Suppressor macrophage (primary cell): ENCODE data around the gene RARB.
A peak's percentile ranks its signal among the peaks of the same experiment; 100 is the strongest.

Experiments used
- DNase-seq, 4 experiments: peaks; one replicate each; pipeline ENCODE4 v3.0.0-alpha.2; 2020 to 2022

RARB gene

GRCh38 chr3:25472731-25473130, 44.7 kb downstream of the RARB start:
- DNase-seq, result no peak

- DNase-seq, result no peak
Measured at GRCh38 chr3:25473246-25473645, 45.2 kb downstream of the RARB start.

GRCh38 chr3:25474052-25474451, 46.0 kb downstream of the RARB start:
- DNase-seq, result no peak

GRCh38 chr3:25476639-25477038, 48.6 kb downstream of the RARB start:
- DNase-seq, result no peak

- DNase-seq, result no peak
Measured at GRCh38 chr3:25478211-25478757, 50.2 kb downstream of the RARB start.

- no peak for DNase-seq
Measured at GRCh38 chr3:25478964-25479726, 51.1 kb downstream of the RARB start.

GRCh38 chr3:25479727-25480010, 51.6 kb downstream of the RARB start:
- peak in 1 of 4 experiments; percentile 16 for DNase-seq

- DNase-seq, result no peak
Measured at GRCh38 chr3:25480811-25481210, 52.7 kb downstream of the RARB start.

GRCh38 chr3:25481386-25481785, 53.3 kb downstream of the RARB start:
- DNase-seq, result no peak

GRCh38 chr3:25483456-25483855, 55.4 kb downstream of the RARB start:
- DNase-seq, result no peak

- DNase-seq, result no peak
Measured at GRCh38 chr3:25485673-25486072, 57.6 kb downstream of the RARB start.

- no peak for DNase-seq
Measured at GRCh38 chr3:25486932-25487331, 58.9 kb downstream of the RARB start.

- DNase-seq, result no peak
Measured at GRCh38 chr3:25489858-25490593, 62.0 kb downstream of the RARB start.

- DNase-seq, result no peak
Measured at GRCh38 chr3:25493246-25493645, 65.2 kb downstream of the RARB start.

GRCh38 chr3:25493786-25494185, 65.7 kb downstream of the RARB start:
- DNase-seq, result no peak

- no peak for DNase-seq
Measured at GRCh38 chr3:25495304-25495703, 67.2 kb downstream of the RARB start.

GRCh38 chr3:25495726-25496253, 67.7 kb downstream of the RARB start:
- DNase-seq, result no peak

GRCh38 chr3:25497096-25497495, 69.0 kb downstream of the RARB start:
- no peak for DNase-seq

GRCh38 chr3:25500706-25501210, 72.7 kb downstream of the RARB start:
- no peak for DNase-seq

- no peak for DNase-seq
Measured at GRCh38 chr3:25502233-25502632, 74.2 kb downstream of the RARB start.

- DNase-seq, result no peak
Measured at GRCh38 chr3:25503898-25504301, 75.8 kb downstream of the RARB start.

GRCh38 chr3:25505581-25505980, 77.5 kb downstream of the RARB start:
- DNase-seq, result no peak

- no peak for DNase-seq
Measured at GRCh38 chr3:25507811-25508210, 79.7 kb downstream of the RARB start.

- DNase-seq, result no peak
Measured at GRCh38 chr3:25508433-25508832, 80.4 kb downstream of the RARB start.
